NCI-H1105 (cell line): ENCODE measurements around the gene NRTN.
"Not testable (repeated sequence)": the region's sequence is repeated elsewhere in the genome, so short reads cannot be mapped to it uniquely, and the experiment has no call there.

ENCODE experiments used
- DNase-seq: peaks from one replicate; lab custom pipeline; 2025; lab: John Stamatoyannopoulos, UW

Gene NRTN

DNA sequence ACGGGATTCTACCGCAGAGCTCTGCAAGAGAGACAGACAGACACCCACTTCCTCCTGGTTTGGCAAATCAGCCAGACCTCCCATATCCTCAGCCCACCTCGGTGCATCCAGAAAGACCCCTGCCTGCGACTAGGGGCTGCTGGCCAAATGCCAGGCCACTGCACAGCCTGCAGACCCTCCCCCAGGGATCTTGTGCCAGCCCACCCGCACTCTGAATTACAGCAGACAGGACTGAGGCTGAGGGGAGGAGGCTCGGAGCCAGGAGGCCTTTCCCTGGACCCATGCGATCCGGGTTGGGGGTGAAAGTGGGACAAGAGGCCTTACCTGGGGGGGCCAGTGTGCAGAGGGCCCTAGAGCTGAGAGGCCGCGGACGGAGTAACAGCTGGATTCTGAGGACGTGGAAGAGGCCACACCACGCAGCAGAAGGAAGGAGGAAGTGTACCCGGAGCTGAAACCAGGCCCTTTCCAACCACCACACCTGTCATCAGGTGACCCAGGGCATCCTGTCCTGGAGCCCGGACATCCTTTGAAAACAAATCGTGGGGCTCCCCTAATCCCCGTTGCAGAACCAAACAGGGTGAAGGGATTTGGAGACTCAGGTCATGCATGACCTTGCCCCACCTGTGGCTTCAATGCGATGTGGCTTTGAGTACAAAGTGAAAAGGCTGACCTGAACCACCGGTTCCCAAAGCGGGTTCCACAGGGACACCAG lies 33.6 kb downstream of the NRTN start:
- no peak for DNase-seq

DNA sequence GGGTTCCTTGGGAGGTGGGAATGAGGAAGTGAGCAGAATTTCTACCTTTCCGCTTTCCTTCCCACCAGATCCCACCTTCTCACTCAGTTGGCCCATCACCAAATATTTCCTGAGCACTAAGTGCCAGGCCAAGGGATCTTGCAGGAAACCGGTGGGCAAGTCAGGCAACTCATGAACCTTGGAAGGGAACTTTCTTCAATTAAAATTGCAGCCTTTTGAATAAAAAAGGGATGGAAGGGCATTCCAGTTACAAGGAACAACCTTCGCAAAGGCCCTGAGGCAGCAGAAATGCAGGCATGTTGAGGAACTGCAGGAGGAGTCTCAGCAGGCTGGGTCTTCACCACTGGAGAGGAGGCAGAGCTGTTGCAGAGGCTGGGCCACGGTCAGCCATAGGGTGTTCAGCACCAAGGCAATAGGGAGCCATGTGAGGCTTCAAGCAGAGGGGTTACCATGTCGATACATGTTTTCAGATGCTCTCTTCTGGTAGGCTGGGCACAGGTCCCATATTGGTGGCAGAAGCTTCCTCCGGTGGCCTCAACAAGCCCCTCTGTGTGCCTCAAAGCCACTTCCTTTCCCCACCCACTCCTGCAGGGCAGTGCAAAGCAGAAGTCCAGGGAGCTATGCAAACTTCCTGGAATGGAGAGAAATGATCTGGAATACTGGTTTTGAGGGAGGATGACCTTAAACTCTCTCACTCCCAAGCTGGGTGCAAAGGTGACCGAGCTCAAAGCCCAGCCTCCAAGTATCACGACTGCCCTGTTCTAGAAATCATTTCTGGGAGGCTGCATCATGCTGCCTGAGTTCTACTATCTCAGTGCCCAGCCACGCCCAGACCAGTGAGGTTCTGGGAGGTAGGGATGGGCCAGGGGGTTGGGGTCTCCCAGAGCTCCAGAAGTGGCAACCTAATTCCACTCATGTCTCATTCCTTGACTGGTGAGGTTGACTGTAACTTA lies 34.5 kb downstream of the NRTN start, which contains the start of gene FUT6:
Gene FUT6, minus strand, starts transcription at position 638 of the 953 bp plus-strand sequence. CDS start 7,135 bp downstream, outside the sequence.
- no peak for DNase-seq

DNA sequence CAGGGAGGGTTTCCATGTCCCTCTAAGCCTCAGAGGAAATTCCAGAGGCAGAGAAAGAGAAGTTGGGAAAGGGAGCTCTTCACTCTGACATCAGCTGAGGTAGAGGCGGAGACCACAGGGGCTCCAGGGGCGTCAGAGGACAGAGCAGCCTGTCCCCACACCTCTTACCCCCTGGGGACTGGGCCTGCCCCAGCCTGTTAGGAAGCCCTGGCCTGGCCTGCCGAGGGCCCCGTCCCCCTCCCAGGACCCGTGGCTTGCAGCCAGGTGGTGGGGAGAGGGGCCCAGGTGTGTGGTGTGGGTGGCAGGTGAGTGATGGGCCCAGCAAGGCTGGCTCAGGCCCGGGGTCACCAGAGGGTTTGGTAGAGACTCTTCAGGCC lies 36.9 kb downstream of the NRTN start:
- not testable (repeated sequence) for DNase-seq

DNA sequence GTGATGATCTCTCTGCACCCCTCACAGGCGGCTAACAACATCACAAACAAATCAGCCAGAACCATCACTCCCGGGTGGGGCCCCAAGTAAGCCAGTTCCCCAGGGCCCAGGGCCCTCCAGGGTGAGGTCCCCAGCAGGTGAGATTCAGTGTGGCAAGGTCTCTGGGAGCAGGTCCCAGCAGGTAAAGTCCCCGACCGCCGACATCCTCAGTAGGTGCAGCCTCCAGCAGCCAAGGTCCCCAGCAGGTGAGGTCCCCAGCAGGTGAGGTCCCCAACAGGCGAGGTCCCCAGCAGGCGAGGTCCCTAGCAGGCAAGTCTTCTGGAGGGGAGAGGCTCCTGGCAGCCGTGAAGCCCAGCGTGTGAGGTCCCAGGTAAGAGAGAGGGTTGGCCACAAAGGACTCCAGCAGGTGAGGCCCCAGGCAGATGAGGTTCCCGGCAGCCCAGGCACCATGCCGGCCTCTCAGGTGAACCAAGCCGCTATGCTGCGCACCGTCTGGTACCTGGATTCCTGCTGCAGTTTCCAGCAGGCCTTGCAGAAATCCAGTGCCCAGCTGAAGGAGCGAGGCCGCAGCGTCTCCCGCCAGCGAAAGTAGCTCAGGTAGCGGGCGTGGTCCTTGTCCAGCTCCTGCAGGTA lies 38.5 kb downstream of the NRTN start:
- no peak for DNase-seq

DNA sequence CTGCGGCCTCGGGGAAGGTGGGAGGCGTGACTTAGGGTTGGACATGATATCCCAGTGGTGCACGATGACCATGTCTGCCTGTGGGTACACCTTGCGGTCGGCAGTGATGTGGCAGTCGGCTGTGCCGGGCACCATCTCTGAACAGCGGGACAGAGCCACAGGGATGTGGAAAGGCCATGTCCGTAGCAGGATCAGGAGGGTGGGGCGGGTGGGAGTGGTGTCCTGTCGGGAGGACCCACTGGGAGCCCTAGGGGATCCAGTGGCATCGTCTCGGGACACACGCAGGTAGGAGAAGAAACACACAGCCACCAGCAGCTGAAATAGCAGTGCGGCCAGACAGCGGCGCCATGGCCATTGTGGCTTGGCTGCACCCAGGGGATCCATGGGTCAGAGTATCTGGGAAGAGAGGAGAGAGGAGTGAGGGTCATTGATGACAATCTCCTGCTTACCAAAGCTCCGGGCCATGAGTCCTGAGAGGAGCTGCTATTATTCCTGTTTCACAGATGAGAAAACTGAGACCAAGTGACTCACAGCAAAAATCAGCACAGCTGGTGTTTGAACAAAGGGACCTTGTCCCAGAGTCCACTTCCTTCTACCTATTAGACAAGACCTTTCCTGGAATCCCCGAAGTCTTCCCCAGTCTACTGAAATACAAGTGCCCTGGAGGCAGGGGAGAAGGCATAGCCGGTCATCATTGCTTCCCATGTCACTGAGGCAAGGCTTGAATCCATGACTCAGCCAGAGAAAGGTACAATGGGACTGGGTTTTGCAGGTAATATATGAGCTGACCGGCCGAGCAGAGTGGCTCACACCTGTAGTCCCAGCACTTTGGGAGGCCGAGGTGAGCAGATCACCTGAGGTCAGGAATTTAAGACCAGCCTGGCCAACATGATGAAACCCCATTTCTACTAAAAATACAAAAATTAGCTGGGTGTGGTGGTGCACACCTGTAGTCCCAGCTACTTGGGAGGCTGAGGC lies 39.9 kb downstream of the NRTN start:
- DNase-seq = no peak

DNA sequence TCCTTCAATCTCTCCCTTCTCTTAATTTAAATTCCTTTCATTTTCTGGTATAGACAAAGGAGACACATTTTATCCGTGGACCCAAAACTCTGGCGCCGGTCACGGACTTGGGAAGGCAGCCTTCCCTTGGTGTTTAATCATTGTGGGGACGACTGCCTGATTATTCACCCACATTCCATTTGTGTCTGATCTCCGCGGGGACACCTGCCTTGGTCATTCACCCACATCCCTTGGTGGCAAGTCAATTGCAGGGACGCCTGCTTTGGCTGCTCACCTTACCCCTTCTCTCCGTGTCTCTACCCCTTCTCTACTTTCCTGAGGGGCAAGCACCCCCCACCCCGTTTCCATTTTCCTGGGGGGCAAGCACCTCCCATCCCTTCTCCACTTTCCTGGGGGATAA lies 43.0 kb downstream of the NRTN start:
- DNase-seq = not testable (repeated sequence)

DNA sequence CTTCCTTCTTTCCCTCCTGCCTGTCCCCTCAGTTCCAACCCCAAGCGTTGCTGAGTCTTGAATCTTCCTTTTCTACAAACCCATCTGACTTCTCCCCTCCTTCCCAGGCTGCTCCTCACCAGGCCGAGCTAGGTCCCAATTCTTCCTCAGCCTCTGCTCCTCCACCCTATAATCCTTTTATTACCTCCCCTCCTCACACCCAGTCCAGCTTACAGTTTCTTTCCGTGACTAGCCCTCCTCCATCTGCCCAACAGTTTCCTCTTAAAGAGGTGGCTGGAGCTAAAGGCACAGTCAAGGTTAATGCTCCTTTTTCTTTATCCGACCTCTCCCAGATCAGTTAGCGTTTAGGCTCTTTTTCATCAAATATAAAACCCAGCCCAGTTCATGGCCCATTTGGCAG lies 43.8 kb downstream of the NRTN start:
- DNase-seq = not testable (repeated sequence)

DNA sequence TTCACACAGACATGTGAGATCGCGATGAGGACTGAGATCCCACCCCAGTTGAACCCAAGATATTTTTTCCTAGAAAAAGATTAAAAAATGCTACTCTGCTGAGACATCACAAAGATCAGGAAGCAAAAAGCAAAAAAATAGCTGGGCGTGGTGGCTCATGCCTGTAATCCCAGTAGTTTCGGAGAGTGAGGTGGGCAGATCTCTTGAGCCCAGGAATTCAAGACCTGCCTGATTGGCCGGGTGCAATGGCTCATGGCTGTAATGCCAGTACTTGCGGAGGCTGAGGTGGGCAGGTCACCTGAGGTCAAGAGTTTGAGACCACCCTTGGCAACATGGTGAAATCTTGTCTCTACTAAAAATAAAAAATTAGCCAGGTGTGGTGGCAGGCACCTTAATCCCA lies 45.3 kb downstream of the NRTN start:
- DNase-seq = no peak

DNA sequence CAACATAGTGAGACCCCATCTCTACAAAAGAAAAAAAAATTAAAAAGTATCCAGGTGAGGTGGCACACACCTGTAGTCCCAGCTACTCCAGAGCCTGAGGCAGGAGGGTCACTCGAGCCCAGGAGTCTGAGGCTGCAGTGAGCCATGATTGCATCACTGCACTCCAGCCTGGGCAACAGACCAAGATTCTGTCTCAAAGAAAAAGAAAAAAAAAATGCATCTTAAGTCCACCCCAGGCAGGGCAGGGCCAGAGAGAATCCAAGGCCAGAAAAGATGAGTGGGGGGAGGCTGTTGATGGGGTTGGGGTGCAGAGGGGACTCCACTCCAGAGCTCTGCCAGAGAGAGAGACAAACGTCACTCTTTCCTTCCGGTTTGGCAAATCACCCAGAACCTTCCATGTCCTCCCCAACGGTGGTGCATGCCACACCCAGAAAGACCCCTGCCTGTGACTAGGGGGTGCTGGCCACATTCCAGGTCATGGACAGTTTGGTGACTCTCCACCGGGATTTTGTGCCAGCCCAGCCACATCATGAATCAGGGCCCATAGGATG lies 46.0 kb downstream of the NRTN start:
- DNase-seq = no peak

DNA sequence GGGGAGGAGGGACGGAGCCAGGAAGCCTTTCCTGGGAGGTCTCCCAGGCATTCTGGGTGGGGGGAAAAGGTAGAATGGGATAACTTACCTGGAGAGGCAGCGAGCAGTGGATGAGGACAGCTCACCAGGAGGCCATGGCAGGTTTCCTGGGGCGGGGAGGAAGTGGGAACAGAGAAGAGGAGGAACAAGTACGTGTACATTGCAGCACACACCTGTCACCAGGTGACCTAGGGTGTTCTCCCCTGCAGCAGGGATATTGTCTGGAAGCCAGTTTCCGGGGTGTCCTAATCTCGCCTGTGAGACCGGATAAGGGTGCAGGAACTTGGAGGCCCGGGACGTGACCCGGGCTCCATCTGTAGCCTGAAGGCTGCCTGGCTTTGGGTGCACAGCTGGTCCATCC lies 46.4 kb downstream of the NRTN start, which contains the start of gene FUT3:
Gene FUT3, minus strand, starts transcription at position 148 of the 400 bp plus-strand sequence.
- no peak for DNase-seq

DNA sequence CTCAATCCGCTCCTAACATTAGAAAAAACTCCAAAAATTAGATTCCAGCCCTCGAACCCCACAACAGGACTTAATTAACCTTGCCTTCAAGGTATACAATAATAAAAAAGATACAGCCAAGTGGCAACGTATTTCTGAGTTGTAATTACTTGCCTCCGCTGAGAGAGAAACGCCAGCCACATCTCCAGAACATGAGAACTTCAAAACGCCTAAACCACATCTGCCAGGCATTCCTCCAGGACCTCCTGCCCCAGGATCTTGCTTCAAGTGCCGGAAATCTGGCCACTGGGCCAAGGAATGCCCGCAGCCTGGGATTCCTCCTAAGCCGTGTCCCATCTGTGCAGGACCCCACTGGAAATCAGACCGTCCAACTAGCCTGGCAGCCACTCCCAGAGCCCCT lies 49.3 kb downstream of the NRTN start:
- not testable (repeated sequence) for DNase-seq

DNA sequence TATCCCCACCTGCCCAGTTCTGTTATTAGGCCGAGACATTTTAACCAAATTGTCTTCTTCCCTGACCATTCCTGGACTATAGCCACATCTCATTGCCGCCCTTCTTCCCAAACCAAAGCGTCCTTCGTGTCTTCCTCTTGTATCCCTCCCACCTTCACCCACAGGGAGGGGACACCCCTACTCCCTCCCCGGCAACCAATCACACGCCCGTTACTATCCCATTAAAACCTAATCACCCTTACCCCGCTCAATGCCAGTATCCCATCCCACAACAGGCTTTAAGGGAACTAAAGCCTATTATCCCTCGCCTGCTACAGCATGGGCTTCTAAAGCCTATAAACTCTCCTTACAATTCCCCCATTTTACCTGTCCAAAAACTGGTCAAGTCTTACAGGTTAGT lies 50.3 kb downstream of the NRTN start:
- DNase-seq = not testable (repeated sequence)

DNA sequence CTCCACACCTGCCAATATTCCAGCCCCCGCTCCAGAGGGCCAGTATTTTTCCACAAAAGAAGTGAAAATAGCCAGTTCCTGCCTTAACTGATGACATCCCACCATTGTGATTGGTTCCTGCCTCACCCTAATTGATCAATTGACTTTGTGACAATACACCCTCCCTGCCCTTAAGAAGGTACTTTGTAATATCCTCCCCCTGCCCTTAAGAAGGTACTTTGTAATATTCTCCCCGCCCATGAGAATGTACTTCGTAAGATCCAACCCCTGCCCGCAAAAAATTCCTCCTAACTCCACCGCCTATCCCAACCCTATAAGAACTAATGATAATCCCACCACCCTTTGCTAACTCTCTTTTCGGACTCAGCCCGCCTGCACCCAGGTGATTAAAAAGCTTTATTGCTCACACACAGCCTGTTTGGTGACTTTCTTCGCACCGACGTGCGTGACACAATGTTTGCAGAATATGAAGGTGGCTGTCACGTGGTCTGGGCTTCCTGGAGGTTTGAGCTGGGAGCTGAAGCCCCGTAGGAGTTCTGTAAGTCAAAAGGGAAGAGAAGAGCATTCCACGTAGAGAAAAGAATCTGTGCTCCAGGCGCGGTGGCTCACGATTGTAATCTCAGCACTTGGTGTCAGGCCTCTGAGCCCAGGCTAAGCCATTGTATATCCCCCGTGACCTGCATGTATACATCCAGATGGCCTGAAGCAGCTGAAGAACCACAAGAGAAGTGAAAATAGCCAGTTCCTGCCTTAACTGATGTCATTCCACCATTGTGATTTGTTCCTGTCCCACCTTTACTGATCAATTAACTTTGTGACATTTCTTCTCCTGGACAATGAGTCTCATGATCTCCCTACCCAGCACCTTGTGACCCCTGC lies 52.6 kb downstream of the NRTN start:
- DNase-seq = no peak

DNA sequence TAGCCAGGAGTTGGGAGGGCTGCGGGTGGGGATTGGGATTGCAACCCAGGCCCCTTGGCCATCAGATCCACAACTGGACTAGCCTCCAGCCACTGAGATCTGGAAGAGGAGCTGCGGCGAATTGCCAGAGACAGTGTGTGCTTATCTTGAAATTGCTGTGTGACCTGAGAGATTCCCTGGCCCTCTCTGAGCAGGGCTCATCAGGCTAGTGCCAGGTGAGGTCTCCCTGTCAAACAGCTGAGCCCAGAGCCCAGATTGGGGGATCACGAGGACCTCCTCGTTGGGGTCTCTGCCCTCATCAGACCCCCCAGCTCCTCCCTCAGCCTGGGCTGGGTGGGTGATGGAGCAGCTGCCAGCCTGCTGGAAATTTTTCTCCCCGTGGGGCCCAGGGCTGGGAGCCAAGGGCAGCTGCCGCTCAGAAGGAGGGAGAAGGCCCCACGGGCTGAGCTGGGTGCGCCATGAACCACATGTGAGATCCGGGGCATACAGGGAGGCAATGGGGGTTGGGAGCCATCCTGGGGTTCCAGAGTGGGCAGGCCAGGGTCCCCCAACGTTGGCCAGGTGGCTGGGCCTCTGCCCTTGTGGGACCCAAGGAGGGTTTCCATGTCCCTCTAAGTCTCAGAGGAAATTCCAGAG lies 58.3 kb downstream of the NRTN start:
- no peak for DNase-seq

DNA sequence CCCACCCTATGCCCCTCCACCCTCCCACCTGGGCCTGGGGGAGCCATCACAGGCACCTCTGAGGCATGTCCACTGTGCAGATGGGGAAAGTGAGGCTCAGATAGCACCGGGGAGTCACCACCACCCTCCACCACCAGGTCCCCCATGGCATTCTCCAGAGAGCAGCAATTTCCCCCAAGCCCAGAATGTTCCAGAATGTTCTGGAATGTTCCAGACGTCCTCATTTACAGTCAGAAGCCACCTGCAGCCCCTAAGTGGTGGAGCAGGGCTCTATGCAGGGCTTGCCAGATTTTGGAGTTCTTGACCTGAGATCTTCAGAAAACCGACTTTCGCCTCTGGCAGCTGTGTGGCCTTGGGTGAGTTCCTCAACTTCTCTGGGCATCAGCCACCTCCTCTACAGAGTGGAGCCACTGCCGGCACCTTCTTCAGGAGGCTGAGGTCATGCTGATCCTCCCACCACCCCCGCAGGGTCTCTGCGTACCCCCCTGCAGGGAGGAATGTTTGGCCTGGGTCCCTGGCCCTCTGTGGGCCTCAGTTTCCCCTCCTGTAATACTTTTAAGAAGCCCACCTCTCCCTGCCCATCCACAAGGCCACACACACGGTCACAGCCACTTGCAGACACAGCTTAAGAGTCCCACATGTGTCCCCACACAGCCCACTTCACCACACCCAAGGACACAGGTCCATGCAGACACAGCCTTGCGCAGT lies 59.3 kb downstream of the NRTN start:
- no peak for DNase-seq

DNA sequence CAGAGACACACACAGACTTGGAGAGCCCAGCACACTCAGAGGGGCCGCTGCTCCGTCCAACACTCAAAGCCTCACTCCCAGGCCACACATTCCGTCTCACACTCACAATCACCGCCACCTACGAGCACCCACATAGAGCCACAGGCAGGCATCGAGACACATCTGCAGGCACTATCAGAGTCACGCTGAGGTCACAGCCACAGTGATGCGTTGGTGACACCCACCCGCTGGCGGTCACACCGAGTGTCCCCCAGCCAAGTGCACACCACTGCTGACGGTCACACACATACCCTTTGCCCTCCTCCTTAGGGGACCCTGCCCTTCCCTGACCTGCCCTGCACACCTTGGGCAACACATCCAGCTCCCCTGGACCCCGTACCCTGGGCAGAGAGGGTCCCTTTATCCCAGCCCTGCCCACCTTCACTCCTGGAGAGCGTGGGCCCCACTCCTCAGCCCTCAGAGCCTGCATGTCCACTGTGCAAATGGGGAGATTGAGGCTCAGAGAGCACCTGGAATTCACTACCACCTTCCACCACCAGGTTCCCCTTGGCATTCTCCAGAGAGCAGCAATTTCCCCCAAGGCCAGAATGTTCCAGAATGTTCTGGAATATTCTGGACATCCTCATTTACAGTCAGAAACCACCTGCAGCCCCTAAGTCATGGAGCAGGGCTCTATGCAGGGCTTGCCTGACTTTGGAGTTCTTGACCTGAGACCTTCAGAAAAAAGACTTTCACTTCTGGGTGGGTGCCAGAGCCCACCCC lies 60.0 kb downstream of the NRTN start:
- DNase-seq = no peak

DNA sequence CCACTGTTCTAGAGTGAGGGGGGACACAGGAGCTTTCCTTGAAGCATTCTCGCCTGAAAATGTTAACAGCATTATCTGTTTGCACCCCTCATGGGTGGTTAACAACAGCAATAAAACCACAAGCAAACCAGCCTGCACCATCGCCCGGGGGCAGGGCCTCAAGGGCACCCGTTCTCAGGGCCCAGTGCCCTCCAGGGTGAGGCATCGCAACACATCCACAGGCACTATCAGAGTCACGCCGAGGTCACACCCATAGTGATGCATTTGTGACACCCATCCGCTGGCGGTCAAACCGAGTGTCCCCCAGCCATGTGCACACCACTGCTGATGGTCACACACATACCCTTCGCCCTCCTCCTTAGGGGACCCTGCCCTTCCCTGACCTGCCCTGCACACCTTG lies 60.9 kb downstream of the NRTN start:
- no peak for DNase-seq
